ENCODE results near the gene PRKN.

DNA sequence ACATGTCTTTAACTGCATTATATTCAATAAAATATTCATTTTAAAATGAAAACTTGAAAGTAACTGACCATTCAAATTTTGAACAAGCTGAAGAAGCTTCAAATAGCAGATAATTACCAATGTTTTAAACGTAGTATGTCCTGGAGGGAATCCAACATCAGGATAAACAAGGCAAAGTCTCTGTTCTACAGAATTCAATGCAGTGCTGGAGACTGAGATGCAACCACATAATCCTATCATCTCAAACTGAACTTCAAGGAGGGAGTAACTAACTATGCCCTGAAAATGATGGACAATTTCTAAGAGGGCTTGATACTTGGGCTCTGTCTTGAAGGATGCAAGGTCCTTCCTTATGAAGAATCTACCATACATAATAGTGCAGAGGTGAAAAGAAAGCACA lies 100.7 kb downstream of the PRKN start:
- TF ChIP-seq, protein P1, sequence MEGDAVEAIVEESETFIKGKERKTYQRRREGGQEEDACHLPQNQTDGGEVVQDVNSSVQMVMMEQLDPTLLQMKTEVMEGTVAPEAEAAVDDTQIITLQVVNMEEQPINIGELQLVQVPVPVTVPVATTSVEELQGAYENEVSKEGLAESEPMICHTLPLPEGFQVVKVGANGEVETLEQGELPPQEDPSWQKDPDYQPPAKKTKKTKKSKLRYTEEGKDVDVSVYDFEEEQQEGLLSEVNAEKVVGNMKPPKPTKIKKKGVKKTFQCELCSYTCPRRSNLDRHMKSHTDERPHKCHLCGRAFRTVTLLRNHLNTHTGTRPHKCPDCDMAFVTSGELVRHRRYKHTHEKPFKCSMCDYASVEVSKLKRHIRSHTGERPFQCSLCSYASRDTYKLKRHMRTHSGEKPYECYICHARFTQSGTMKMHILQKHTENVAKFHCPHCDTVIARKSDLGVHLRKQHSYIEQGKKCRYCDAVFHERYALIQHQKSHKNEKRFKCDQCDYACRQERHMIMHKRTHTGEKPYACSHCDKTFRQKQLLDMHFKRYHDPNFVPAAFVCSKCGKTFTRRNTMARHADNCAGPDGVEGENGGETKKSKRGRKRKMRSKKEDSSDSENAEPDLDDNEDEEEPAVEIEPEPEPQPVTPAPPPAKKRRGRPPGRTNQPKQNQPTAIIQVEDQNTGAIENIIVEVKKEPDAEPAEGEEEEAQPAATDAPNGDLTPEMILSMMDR (IDR thresholded peaks at IDR 0.05) = no peak
- TF ChIP-seq ZFX (IDR thresholded peaks at IDR 0.05; ENCODE audit: borderline replicate concordance) = no peak

All from 22Rv1 (cell line).